Mononuclear cell (primary cell): ENCODE results near the gene TRAF5. TPM values are rescaled to one million over a fixed set of nuclear protein-coding genes. Genes with fewer than 3 reads are reported as not detected.
"Not testable (repeated sequence)": the region's sequence is repeated elsewhere in the genome, so short reads cannot be mapped to it uniquely, and the experiment has no call there.

ENCODE experiments used
- H3K27me3 ChIP-seq: 2 replicates; pipeline ENCODE4 v1.6.0; 2011; ENCODE audit warnings: low read length, control low read depth; ENCODE audit not compliant: insufficient read depth
- H3K4me1 ChIP-seq: 2 replicates; pipeline ENCODE4 v1.5.1; 2011; ENCODE audit warnings: mild to moderate bottlenecking, low read length, control low read depth; ENCODE audit not compliant: insufficient read depth
- H3K4me3 ChIP-seq: 2 replicates; pipeline ENCODE4 v1.5.1; 2011; ENCODE audit warnings: mild to moderate bottlenecking, low read length, moderate library complexity
- H3K9me3 ChIP-seq: 2 replicates; pipeline ENCODE4 v1.5.1; 2011; ENCODE audit warnings: low read depth, mild to moderate bottlenecking, control low read depth, low read length
- total RNA-seq: library from RNA; depleted of rRNA; stranded (reverse); fragments of >200 nt; gene quantifications from one replicate; pipeline ENCODE4 v1.2.3, GENCODE V29; 2012

Gene TRAF5
- total RNA-seq, 1 donor = 20.8 TPM

DNA sequence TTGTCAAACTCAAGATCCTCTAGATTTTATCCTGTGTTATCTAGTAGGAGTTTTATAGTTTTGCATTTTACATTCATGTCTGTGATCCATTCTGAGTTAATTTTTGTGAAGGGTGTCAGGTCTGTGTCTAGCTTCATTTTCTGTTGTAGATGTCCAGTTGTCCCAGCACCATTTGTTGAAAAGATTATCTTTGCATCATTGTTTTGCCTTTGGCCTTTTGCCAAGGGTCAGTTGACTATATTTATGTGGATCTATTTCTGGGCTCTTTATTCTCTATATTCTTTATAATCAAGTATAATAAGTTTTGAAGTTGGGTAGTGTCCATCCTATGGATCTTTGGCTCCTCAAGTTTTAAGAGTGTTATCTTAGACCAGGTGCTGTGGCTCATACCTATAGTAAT lies 21.9 kb downstream of the TRAF5 start:
- H3K4me3 ChIP-seq = no peak overlapping the region
- H3K9me3 ChIP-seq = no peaks in the 10 kb centered on the region
- H3K4me1 ChIP-seq = peaks cover 48% of the 10 kb centered on the region
- H3K27me3 ChIP-seq = no peaks in the 10 kb centered on the region

DNA sequence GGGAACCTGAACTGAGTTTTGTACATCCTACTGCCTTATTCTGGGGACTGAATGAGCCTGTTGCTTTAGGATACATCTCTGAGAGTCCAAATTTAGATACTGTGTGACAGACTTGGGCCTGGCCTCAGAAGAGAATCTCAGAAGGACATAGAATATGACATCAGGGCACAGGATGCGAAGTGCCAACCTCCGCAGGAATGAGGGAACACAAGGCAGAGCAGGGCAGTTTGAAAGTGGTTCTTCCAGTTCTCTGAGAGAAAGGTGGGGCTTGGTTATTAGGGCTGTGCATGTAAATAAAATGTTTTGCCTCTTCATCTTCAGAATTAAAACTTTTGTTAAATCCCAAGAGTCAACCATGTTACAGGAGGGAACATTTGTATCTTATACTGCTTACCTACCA lies 23.1 kb downstream of the TRAF5 start:
- Histone ChIP-seq H3K4me1 (peaks cover 45% of the 10 kb centered on the region), H3K27me3 (no peaks in the 10 kb centered on the region), H3K9me3 (no peaks in the 10 kb centered on the region), H3K4me3 (no peak overlapping the region)

DNA sequence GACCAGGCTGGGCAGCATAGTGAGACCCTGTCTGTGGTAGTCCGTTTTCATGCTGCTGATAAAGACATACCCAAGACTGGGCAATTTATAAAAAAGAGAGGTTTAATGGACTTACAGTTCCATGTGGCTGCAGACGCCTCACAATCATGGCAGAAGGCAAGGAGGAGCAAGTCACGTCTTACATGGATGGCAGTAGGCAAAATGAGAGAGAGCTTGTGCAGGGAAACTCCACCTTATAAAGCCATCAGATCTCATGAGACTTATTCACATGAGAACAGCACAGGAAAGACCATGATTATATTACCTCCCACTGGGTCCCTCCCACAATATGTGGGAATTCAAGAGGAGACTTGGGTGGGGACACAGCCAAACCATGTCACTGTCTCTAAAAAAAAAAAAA lies 25.4 kb downstream of the TRAF5 start:
- not testable (repeated sequence) for H3K9me3 ChIP-seq, H3K4me3 ChIP-seq, H3K27me3 ChIP-seq
- H3K4me1 ChIP-seq = peaks cover 40% of the 10 kb centered on the region

DNA sequence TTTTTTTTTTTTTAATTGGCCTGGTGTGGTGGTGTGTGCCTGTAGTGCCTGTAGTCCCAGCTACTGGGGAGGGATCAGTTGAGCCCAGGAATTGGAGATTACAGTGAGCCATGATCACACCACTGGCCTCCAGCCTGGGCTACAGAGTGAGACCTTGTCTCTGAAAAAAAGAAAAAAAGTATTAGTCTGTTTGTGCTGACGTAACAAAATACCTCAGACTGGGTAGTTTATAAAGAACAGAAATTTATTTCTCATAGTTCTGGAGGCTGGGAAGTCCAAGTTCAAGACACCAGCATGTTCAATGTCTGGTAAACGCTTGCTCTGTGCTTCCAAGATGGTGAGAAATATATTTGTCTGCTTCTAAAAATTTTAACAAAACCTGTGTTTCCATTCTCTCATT lies 25.8 kb downstream of the TRAF5 start:
- Histone ChIP-seq H3K4me3 (no peak overlapping the region), H3K9me3 (no peaks in the 10 kb centered on the region), H3K4me1 (peaks cover 40% of the 10 kb centered on the region), H3K27me3 (no peaks in the 10 kb centered on the region)

DNA sequence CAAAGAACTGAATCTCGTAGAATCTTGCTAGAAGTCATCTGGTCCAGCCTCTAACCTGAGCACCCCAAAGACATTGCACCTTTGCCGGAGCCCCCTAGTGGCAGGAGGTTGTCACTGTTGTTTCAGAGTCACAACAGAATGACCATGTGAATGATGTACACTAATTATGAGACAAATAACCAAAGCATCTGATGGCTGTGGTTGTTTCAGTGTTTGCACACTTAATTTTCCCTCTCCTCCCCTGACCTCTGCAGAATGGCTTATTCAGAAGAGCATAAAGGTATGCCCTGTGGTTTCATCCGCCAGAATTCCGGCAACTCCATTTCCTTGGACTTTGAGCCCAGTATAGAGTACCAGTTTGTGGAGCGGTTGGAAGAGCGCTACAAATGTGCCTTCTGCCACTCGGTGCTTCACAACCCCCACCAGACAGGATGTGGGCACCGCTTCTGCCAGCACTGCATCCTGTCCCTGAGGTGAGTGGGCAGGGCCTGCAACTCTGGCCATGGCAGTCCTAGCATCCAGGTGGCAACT lies 26.4 kb downstream of the TRAF5 start:
- no peaks in the 10 kb centered on the region for H3K27me3 ChIP-seq
- no peaks in the 10 kb centered on the region for H3K9me3 ChIP-seq
- no peak overlapping the region for H3K4me3 ChIP-seq
- peaks cover 40% of the 10 kb centered on the region for H3K4me1 ChIP-seq

DNA sequence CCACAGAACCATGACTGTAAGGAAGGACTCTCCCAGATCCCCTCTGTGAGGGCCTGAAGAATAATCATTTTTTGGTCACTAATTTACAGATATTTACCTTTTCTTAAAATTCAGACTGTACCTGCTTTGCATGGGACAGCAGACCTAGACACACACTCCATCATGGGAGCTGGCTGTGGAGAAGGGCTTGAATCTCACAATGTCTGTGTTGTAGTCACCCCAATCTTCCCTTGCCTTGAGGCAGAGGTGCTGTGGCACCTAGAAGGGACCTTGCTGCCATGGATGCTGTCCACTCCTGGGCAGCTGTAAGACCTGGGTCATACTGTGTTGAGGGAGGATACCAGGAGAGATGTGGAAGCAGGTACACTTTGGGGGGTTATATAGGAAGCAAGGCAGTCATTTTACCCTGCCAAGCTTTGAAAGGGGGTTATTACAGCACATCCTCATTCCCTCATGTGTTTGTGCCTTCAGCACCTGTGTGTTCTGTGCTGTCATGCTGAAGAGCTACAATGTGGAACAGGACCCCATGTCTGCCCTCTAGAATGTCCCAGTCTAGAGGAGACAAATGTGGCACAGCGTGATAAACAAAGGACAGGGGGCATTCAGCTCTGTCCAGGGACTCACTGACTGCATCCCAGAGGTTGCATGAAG lies 27.1 kb downstream of the TRAF5 start:
- Histone ChIP-seq H3K4me1 (peaks cover 40% of the 10 kb centered on the region), H3K4me3 (no peak overlapping the region)

DNA sequence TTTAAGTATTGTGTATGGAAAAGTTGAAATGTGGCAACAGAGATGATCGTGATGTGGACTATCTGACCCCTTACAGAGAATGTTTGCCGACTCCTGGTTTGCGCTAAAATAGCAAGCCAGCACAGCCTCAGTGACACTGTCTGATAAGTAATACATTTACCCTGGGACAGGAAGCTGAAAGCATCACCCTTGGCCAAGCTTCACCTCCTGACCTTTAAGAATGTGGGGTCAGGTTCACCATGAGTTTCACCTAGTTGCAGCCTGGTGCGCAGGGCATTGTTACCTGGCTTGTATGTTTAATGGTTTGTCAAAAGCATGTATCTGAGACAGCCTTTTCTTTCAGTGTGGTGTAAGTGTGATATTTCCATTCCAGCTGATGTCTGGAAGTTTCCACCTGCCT lies 29.2 kb downstream of the TRAF5 start:
- Histone ChIP-seq H3K4me1 (peaks cover 31% of the 10 kb centered on the region), H3K9me3 (no peaks in the 10 kb centered on the region), H3K27me3 (no peaks in the 10 kb centered on the region), H3K4me3 (no peak overlapping the region)

More for the DNA sequence above, 27.1 kb downstream of the TRAF5 start:
- Histone ChIP-seq H3K27me3 (no peaks in the 10 kb centered on the region), H3K9me3 (no peaks in the 10 kb centered on the region)

DNA sequence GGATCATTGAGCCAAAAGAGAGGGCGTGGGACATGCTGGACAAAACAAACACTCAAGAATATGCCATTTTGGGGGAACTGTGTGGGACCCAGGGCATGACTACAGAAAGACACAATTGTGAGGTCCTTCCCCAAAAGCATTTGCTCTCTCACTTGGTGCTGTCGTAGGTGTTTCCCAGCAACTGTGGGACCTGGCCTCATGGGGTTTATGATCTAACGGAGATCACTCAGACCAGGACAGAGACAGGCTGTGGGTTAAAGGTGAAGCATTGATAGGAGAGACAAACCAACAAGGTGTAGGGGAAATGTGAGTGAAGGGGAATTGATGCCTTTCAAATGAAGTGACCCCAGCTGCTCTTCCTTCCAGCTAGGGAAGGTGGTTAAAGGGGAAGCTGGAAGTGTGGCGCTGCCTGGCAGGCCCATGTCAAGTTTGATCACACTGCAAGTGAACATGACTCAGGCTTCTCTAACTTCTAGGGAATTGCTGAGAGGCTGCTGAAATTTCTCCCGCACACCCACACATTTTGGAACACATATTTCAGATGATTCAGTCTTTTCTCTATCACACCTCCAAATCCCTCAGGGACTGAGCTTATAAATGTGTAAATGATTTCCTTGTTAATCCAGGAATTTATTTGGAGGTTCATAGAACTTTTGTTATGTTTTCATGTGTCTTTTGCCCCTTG lies 30.2 kb downstream of the TRAF5 start:
- H3K9me3 ChIP-seq = no peaks in the 10 kb centered on the region
- no peaks in the 10 kb centered on the region for H3K27me3 ChIP-seq
- H3K4me1 ChIP-seq = peaks cover 29% of the 10 kb centered on the region
- H3K4me3 ChIP-seq = no peak overlapping the region

DNA sequence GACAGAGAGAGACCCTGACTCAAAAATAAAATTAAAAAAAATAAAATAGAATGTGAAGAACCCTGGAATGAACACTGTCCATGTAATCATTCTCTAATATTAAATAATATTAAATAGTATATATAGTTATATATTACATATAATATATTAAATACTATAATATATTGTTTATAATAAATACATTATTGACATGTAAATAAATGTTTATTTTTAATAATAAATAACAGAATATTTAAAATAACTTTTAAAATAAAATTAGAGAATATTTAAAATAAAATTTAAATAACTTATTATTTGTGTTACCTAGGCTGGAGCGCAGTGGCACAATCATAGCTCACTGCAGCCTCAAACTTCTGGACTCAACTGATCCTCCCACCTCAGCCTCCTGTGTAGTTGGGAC lies 32.1 kb downstream of the TRAF5 start:
- peaks cover 11% of the 10 kb centered on the region for H3K4me1 ChIP-seq
- no peaks in the 10 kb centered on the region for H3K9me3 ChIP-seq
- no peak overlapping the region for H3K4me3 ChIP-seq
- no peaks in the 10 kb centered on the region for H3K27me3 ChIP-seq

DNA sequence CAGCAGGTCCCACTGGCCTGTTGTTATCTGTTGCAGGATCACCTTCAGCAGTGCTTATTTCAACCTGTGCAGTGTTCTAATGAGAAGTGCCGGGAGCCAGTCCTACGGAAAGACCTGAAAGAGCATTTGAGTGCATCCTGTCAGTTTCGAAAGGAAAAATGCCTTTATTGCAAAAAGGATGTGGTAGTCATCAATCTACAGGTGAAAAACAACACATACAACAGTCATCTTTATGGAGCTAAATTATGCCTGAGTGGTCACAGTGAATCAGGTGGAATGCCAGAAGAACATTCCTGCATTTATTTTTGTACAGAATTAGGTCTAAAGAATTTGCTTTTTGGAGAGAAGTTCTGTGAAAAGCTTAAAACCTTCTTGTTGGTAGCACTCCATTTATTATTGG lies 33.2 kb downstream of the TRAF5 start:
- H3K9me3 ChIP-seq = no peaks in the 10 kb centered on the region
- no peak overlapping the region for H3K4me3 ChIP-seq
- peaks cover 3% of the 10 kb centered on the region for H3K4me1 ChIP-seq
- no peaks in the 10 kb centered on the region for H3K27me3 ChIP-seq

DNA sequence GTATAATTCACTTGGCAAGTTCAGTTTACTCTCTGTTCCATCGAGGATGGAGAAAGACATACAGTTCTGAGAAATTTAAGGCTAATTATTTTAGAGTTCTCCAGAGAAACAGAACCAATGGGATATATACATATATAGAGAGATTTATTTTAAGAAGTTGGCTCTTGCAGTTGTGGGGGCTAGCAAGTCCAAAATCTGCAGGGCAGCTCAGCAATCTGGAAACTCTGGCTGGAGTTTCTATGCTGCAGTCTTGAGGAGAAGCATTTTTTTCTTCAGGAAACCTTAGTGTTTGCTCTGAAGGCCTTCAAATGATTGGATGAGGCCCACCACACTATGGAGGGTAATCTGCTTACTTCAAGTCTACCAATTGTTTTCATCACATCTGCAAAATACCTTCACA lies 34.6 kb downstream of the TRAF5 start:
- H3K9me3 ChIP-seq = no peaks in the 10 kb centered on the region
- H3K4me1 ChIP-seq = no peaks in the 10 kb centered on the region
- no peaks in the 10 kb centered on the region for H3K27me3 ChIP-seq
- no peak overlapping the region for H3K4me3 ChIP-seq

DNA sequence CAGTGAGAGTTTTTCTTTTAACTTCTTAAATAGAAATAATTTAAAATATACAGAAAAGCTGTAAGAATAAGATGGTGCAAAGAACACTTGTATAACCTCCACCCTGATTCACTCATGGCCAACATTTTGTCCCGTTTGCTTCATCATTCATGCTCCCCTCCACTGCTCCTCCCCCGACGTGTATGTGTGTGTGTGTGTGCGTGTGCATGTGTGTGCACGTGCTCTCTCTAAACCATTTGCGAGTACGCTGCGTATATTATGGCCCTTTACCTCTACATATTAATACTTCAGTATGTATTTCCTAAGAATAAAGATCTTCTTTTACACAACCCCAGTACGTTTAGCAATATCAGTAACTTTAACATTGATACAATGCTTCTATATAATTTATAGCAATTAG lies 43.0 kb downstream of the TRAF5 start:
- H3K27me3 ChIP-seq = no peaks in the 10 kb centered on the region

DNA sequence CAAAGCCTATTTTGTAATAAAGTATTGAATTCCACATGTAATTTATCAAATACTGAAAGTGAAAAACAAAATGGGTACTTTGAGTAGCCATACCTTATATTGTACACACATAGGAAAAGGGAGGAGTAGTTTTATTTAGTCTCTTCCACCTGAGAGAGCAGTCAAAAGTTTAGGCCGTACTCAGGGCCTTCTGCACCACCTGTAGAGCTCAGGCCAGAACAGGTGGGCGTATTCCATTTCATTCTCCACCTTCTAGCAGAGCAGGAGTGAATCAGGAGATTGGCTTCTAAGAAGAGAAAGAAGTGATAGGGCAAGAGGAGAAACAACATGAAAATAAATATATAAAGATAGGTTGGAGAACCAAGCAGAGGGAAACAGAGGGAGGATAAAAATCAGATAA lies 44.0 kb downstream of the TRAF5 start:
- H3K9me3 ChIP-seq = no peaks in the 10 kb centered on the region
- no peak overlapping the region for H3K4me3 ChIP-seq
- no peaks in the 10 kb centered on the region for H3K4me1 ChIP-seq
- H3K27me3 ChIP-seq = no peaks in the 10 kb centered on the region

More for the DNA sequence above, 43.0 kb downstream of the TRAF5 start:
- Histone ChIP-seq H3K9me3 (no peaks in the 10 kb centered on the region), H3K4me3 (no peak overlapping the region), H3K4me1 (no peaks in the 10 kb centered on the region)

DNA sequence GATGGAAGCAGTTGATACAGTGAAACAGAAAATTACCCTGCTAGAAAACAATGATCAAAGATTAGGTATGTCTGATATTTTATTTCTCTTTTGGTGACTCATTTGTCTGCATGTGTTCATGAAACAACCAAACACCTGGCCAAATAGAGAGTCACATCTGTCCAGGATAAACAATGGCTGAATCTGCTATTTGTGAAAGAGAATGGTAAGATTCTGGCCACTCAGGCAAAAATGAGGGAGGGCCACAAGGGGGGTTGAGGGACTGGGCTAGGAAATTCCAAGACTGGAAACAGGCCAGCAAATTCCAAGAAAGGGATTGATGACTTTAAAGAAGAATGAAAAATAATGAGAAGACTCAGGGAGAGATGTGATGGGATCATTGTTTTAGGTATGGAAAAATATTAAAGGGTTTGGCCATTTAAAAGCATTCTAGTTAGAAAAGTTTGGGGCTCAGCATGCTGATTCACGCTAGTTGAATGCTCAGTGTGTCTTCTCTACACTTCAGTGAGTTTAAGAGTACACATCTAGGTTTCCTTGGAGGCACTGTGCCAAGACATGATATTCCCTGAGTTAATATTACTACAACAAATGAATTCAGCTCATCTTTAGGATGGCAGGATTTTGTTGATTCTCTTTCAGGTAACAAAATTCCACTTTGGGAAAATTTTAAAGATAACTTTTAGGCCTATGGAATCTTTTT lies 44.9 kb downstream of the TRAF5 start:
- Histone ChIP-seq H3K9me3 (no peaks in the 10 kb centered on the region), H3K4me1 (no peaks in the 10 kb centered on the region), H3K27me3 (no peaks in the 10 kb centered on the region), H3K4me3 (no peak overlapping the region)

DNA sequence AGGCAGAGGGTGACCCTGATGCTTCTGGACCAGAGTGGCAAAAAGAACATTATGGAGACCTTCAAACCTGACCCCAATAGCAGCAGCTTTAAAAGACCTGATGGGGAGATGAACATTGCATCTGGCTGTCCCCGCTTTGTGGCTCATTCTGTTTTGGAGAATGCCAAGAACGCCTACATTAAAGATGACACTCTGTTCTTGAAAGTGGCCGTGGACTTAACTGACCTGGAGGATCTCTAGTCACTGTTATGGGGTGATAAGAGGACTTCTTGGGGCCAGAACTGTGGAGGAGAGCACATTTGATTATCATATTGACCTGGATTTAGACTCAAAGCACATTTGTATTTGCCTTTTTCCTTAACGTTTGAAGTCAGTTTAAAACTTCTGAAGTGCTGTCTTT lies 45.8 kb downstream of the TRAF5 start:
- no peak overlapping the region for H3K4me3 ChIP-seq
- H3K4me1 ChIP-seq = peaks cover 4% of the 10 kb centered on the region
- no peaks in the 10 kb centered on the region for H3K9me3 ChIP-seq
- no peaks in the 10 kb centered on the region for H3K27me3 ChIP-seq
